Parathyroid adenoma (tissue), 2 donors: ENCODE data around the gene HMOX2.

Experiments used
- H2AFZ ChIP-seq: fragments of 300-600 bp; sonication (generic); one replicate; pipeline ENCODE4 v1.7.0; 2017; ENCODE audit warnings: antibody characterized with exemption, mild to moderate bottlenecking
- H3K27ac ChIP-seq: fragments of 300-600 bp; sonication (generic); one replicate; pipeline ENCODE4 v1.7.0; 2017
- H3K27me3 ChIP-seq: fragments of 300-600 bp; sonication (generic); one replicate; pipeline ENCODE4 v1.7.0; 2017; ENCODE audit warnings: low read length; ENCODE audit not compliant: control insufficient read depth, insufficient read depth
- H3K36me3 ChIP-seq: fragments of 300-600 bp; sonication (generic); one replicate; pipeline ENCODE4 v1.7.0; 2017; ENCODE audit warnings: low read length; ENCODE audit not compliant: control insufficient read depth, insufficient read depth
- H3K4me1 ChIP-seq: fragments of 300-600 bp; sonication (generic); one replicate; pipeline ENCODE4 v1.7.0; 2017; ENCODE audit warnings: control low read depth
- H3K4me2 ChIP-seq: fragments of 300-600 bp; sonication (generic); one replicate; pipeline ENCODE4 v1.7.0; 2017; ENCODE audit warnings: low read length
- H3K4me3 ChIP-seq: fragments of 300-600 bp; sonication (generic); one replicate; pipeline ENCODE4 v1.7.0; 2017; ENCODE audit warnings: low read depth, low read length
- H3K79me2 ChIP-seq: fragments of 300-600 bp; sonication (generic); one replicate; pipeline ENCODE4 v1.7.0; 2017; ENCODE audit warnings: control low read depth
- H3K9ac ChIP-seq: fragments of 300-600 bp; sonication (generic); one replicate; pipeline ENCODE4 v1.7.0; 2017; ENCODE audit warnings: mild to moderate bottlenecking
- H3K9me3 ChIP-seq: fragments of 300-600 bp; sonication (generic); one replicate; pipeline ENCODE4 v1.7.0; 2017; ENCODE audit warnings: low read length; ENCODE audit not compliant: control insufficient read depth
- TF ChIP-seq, protein P1 (sequence below): fragments of 300-600 bp; sonication (generic); IDR thresholded peaks from one replicate; pipeline ENCODE4 v1.7.0; 2017; ENCODE audit warnings: antibody characterized with exemption, mild to moderate bottlenecking
- donor health status: primary hyperparathyroidism.

Gene HMOX2

GRCh38 chr16:4433228-4433627, 43.0 kb upstream of the HMOX2 start:
- Histone ChIP-seq H3K4me3 (no peak overlapping the region), H3K4me2 (no peak overlapping the region), H3K79me2 (peaks cover 39% of the 10 kb centered on the region), H3K36me3 (no peaks in the 10 kb centered on the region), H3K27me3 (no peaks in the 10 kb centered on the region), H2AFZ (no peak overlapping the region), H3K4me1 (peaks cover 3% of the 10 kb centered on the region), H3K9ac (no peak overlapping the region), H3K27ac (no peak overlapping the region), H3K9me3 (no peaks in the 10 kb centered on the region)
- TF ChIP-seq, protein P1, sequence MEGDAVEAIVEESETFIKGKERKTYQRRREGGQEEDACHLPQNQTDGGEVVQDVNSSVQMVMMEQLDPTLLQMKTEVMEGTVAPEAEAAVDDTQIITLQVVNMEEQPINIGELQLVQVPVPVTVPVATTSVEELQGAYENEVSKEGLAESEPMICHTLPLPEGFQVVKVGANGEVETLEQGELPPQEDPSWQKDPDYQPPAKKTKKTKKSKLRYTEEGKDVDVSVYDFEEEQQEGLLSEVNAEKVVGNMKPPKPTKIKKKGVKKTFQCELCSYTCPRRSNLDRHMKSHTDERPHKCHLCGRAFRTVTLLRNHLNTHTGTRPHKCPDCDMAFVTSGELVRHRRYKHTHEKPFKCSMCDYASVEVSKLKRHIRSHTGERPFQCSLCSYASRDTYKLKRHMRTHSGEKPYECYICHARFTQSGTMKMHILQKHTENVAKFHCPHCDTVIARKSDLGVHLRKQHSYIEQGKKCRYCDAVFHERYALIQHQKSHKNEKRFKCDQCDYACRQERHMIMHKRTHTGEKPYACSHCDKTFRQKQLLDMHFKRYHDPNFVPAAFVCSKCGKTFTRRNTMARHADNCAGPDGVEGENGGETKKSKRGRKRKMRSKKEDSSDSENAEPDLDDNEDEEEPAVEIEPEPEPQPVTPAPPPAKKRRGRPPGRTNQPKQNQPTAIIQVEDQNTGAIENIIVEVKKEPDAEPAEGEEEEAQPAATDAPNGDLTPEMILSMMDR, result no peak

GRCh38 chr16:4433914-4434787, 42.0 kb upstream of the HMOX2 start:
- H3K4me2 ChIP-seq, result no peak overlapping the region
- H3K27ac ChIP-seq, result no peak overlapping the region
- no peaks in the 10 kb centered on the region for H3K36me3 ChIP-seq

DNA sequence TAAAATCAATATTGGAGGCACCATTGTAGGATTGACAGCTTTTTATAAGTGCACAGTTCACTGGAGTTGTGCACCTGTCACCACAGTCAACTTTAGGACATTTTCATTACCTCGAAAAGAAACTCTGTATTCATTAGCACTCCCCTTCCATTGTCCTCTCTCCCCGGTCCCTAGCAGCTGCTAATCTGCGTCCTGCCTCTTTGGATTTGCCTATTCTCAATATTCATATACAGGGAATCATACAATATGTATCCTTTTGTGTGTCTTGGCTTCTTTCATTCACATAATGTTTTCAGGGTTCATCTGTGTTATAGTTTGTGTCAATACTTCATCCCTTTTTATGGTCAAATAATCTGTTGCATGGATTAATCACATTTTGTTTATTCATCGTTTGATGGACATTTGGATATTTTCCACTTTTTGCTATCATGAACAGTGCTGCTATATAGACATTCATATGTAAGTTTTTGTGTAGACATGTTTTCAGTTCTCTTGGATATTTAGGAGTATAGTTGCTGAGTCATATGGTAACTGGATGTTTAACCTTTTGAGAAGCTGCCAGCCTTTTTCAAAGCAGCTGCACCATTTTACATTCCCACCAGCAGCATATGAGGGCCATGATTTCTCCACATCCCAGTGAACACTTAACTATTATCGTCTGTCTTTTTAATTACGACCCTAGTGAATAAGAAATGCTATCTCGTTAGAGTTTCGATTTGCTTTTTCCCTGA, 40.7 kb upstream of the HMOX2 start:
- Histone ChIP-seq H3K4me2 (no peak overlapping the region), H3K9me3 (no peaks in the 10 kb centered on the region), H3K27me3 (no peaks in the 10 kb centered on the region), H3K79me2 (peaks cover 25% of the 10 kb centered on the region), H3K9ac (no peak overlapping the region), H3K27ac (no peak overlapping the region), H3K4me3 (no peak overlapping the region), H3K36me3 (no peaks in the 10 kb centered on the region), H3K4me1 (no peaks in the 10 kb centered on the region), H2AFZ (no peak overlapping the region)
- TF ChIP-seq, protein P1, result no peak

More at GRCh38 chr16:4433914-4434787, 42.0 kb upstream of the HMOX2 start:
- H3K9ac ChIP-seq, result no peak overlapping the region
- H3K27me3 ChIP-seq, result no peaks in the 10 kb centered on the region
- H3K4me3 ChIP-seq, result no peak overlapping the region
- peaks cover 3% of the 10 kb centered on the region for H3K4me1 ChIP-seq
- H3K79me2 ChIP-seq, result peaks cover 37% of the 10 kb centered on the region
- no peak overlapping the region for H2AFZ ChIP-seq
- no peaks in the 10 kb centered on the region for H3K9me3 ChIP-seq
- TF ChIP-seq, protein P1, result no peak

- Histone ChIP-seq H3K36me3 (no peaks in the 10 kb centered on the region), H3K4me2 (no peak overlapping the region), H3K9me3 (no peaks in the 10 kb centered on the region), H2AFZ (no peak overlapping the region), H3K4me3 (no peak overlapping the region), H3K9ac (no peak overlapping the region), H3K4me1 (no peaks in the 10 kb centered on the region), H3K27ac (no peak overlapping the region), H3K79me2 (peaks cover 11% of the 10 kb centered on the region), H3K27me3 (no peaks in the 10 kb centered on the region)
- TF ChIP-seq, protein P1, result no peak
These were observed 38.8 kb upstream of the HMOX2 start for GRCh38 chr16:4437366-4437765.
